Motor neuron (in vitro differentiated cells): Measurements from ENCODE around the gene CEP78. TPM values are rescaled to one million over a fixed set of nuclear protein-coding genes. Genes with fewer than 3 reads are reported as not detected.
"Not testable (repeated sequence)": the region's sequence is repeated elsewhere in the genome, so short reads cannot be mapped to it uniquely, and the experiment has no call there.

ENCODE experiments used
- ATAC-seq, 8 experiments: fragments of 200-7000 bp; cut with Tn5 transposase; replicated peaks in 6 of 8; 2 replicates each; pipeline ENCODE4 v1.8.0; 2021; ENCODE audit warnings: mild to moderate bottlenecking in 8 of 8, moderate library complexity in 8 of 8
- H3K27ac ChIP-seq, 2 donors: fragments of 250-450 bp; sonication (Bioruptor Pico); 2 replicates each; pipeline ENCODE4 v1.9.0; 2021; ENCODE audit warnings: antibody characterized with exemption in 2 of 2, mild to moderate bottlenecking in 2 of 2, moderate library complexity in 1 of 2
- H3K4me1 ChIP-seq, 2 donors: fragments of 250-450 bp; sonication (Bioruptor Pico); replicated peaks in 1 of 2; 2 replicates each; pipeline ENCODE4 v1.6.1; 2021; ENCODE audit warnings: antibody characterized with exemption in 2 of 2, mild to moderate bottlenecking in 2 of 2, moderate library complexity in 1 of 2
- H3K4me3 ChIP-seq, 5 donors: fragments of 250-450 bp; sonication (Bioruptor Pico); 2 replicates each; pipeline ENCODE4 v1.9.0; 2021; ENCODE audit warnings: antibody characterized with exemption in 5 of 5, mild to moderate bottlenecking in 5 of 5, moderate library complexity in 4 of 5
- WGBS, 10 experiments: fragments of 450-650 bp; shearing (Covaris generic); methylation state at CpG; one replicate each; pipeline ENCODE4 v1.0.0; 2022; 5-methylcytosine and 5-hydroxymethylcytosine counted together
- in situ Hi-C, 9 experiments: fragments of 400-800 bp; cut with MboI; loops; one replicate each; pipeline ENCODE4 v1.15.0; 2021; ENCODE audit warnings: low sequenced_read_pairs in 9 of 9, low pct_unique_long_range_greater_than_20kb in 2 of 9; ENCODE audit not compliant: unreplicated experiment in 9 of 9
- total RNA-seq, 8 experiments: library from RNA; unstranded; fragments of 300-600 nt; gene quantifications; 2 replicates each; pipeline versions ENCODE4 v1.2.3 to v1.2.4, GENCODE V29; 2022

Gene CEP78
- total RNA-seq, 8 experiments from 2014 or later = 5.2 to 27.1 (median 15.8) TPM

GRCh38 chr9:78269784-78270183 lies 33.9 kb downstream of the CEP78 start:
- no peak for ATAC-seq
- Histone ChIP-seq H3K4me3 (no peak overlapping the region), H3K4me1 (no peaks in the 10 kb centered on the region), H3K27ac (no peak overlapping the region)
- in situ Hi-C loops = loop anchor here in 1 of 9 experiments (25.0 kb wide), 1 partner anchor 93 kb away; no protein-coding TSS in a partner anchor

- no peak for ATAC-seq
- Histone ChIP-seq H3K27ac (no peak overlapping the region), H3K4me1 (no peaks in the 10 kb centered on the region), H3K4me3 (no peak overlapping the region)
- in situ Hi-C loops = loop anchor here in 1 of 9 experiments (25.0 kb wide), 1 partner anchor 90 kb away; no protein-coding TSS in a partner anchor
Observed at GRCh38 chr9:78272307-78272706, 36.4 kb downstream of the CEP78 start.

DNA sequence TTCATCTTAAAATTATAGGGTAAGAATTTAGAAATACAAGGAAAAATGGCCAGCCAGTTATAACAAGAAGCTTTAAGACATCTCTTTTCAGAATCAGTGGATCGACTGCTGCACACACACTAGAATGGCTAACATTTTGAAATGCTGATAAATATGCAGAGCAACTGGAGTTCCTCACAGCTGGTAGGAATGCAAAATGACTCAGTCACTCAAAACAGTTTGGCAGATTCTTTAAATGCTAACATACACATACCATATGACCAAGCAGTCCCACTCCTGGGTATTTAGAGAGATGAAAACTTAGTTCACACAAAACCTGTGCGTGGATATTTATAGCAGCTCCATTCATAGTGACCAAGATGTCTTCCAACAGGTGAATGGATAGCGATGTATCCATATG lies 37.9 kb downstream of the CEP78 start:
- Histone ChIP-seq H3K4me3 (no peak overlapping the region), H3K4me1 (no peaks in the 10 kb centered on the region), H3K27ac (no peak overlapping the region)
- 60 to 100% (median 87%) methylated on average over 1 to 3 of the region's 3 CpGs; no CpG with 5 or more reads in 1 of the 10 experiments for WGBS, 10 experiments
- in situ Hi-C loops = loop anchor here in 1 of 9 experiments (25.0 kb wide), 1 partner anchor 89 kb away; no protein-coding TSS in a partner anchor
- ATAC-seq = peak in 2 of 8 experiments; percentile 74 to 81

DNA sequence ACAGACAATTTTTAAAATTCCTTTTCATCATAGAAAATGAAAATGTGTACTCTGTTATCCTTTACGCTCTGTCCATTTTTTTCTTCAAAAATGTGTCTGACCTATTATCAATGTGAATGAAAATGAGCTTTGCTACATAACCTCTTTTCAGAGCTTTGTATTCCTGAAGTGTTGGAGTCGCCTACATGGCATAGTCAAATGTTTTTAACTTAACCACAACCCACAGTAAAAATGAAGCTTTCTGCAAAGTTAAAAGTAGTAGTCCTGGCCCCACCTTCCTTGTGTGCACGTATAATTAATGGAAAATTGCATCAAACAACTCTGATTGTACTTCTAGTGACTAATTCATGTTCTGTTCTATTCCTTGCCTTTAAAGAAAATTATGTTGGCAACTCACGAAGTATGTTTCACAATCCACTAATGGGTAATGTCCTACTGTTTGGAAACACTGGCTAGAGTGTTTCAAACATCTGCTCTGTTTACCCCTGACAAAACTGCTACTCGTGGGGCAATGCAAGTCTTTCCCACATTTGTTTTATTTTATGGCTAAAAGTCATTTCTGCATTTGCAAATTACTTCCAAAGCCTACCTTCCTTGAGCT lies 42.4 kb downstream of the CEP78 start:
- WGBS, 10 experiments = 25 to 100% (median 43%) methylated on average over 1 to 5 of the region's 5 CpGs
- Histone ChIP-seq H3K4me3 (no peak overlapping the region), H3K27ac (no peak overlapping the region), H3K4me1 (peaks cover 0 to 6% of the 10 kb centered on the region in 2 donors)
- ATAC-seq = peak in 3 of 8 experiments; percentile 66 to 77 (median 68)
- in situ Hi-C loops = no loop called here

DNA sequence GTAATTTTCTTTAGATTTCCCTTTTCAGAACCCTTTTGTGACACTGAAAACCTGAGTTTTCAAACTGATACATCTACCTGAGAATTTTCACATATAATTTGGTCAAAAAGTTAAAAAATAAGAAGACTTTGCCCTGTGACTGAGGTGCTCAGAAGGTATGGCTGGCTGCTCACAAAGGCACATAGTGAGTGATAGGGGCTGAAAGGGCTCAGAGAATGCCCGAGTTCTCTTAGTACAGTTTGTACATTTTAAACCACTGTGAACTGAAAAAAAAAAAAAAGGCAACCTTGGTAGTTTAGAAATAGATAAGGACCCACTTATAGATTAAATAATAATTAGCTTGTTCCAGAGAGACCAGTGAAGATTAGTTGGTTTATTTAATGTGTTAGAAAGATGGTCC lies 42.9 kb downstream of the CEP78 start:
- 63 to 100% (median 90%) methylated on average over 1 of the region's 1 CpG; no CpG with 5 or more reads in 3 of the 10 experiments for WGBS, 10 experiments
- in situ Hi-C loops = no loop called here
- peaks cover 0 to 6% of the 10 kb centered on the region in 2 donors for H3K4me1 ChIP-seq
- no peak overlapping the region for H3K4me3 ChIP-seq
- H3K27ac ChIP-seq = no peak overlapping the region
- no peak for ATAC-seq

- WGBS, 10 experiments = 80 to 100% (median 96%) methylated on average over 1 to 3 of the region's 3 CpGs; no CpG with 5 or more reads in 6 of the 10 experiments
- no peak overlapping the region for H3K4me3 ChIP-seq
- peak in 6 of 8 experiments; percentile 37 to 88 (median 68) for ATAC-seq
- in situ Hi-C loops = no loop called here
- peaks cover 4 to 6% of the 10 kb centered on the region in 2 donors for H3K4me1 ChIP-seq
- H3K27ac ChIP-seq = no peak overlapping the region
Observed at GRCh38 chr9:78280982-78281668, 45.2 kb downstream of the CEP78 start.

- ATAC-seq, H3K4me1 ChIP-seq, in situ Hi-C loops, H3K4me3 ChIP-seq, H3K27ac ChIP-seq: not testable (repeated sequence)
- WGBS, 10 experiments = 67 to 100% (median 83%) methylated on average over 1 to 4 of the region's 4 CpGs; no CpG with 5 or more reads in 6 of the 10 experiments
Observed at GRCh38 chr9:78284181-78284580, 48.3 kb downstream of the CEP78 start.

DNA sequence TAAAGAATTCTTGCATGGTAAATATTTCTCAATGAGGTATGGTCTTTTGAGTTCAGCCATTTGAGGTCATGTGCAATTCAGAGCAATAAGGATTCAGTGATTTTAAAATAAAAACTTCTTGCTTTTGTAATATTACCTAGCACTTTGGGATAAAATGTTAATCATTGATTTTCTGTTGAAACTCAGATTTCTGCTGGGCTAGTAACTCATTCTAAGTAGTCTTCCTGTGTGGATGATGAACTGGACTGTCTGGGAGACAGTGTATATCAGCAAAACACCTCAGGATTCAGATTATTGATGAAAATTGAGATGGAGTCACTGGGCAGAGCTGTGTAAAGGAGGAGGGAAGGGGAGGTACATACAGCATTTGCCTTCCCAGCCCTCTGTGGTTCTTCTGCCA lies 50.2 kb downstream of the CEP78 start:
- Histone ChIP-seq H3K4me3 (no peak overlapping the region), H3K27ac (no peak overlapping the region), H3K4me1 (peaks cover 3 to 7% of the 10 kb centered on the region in 2 donors)
- ATAC-seq = peak in 1 of 8 experiments; percentile 65
- in situ Hi-C loops = no loop called here

- ATAC-seq = no peak
Observed at GRCh38 chr9:78286946-78287388, 51.1 kb downstream of the CEP78 start.

GRCh38 chr9:78288214-78288892 lies 52.5 kb downstream of the CEP78 start:
- no peak overlapping the region for H3K27ac ChIP-seq
- ATAC-seq = peak in 1 of 8 experiments; percentile 47
- in situ Hi-C loops = no loop called here
- no peak overlapping the region for H3K4me3 ChIP-seq
- H3K4me1 ChIP-seq = peaks cover 7 to 10% of the 10 kb centered on the region in 2 donors
- 62 to 100% (median 80%) methylated on average over 1 to 7 of the region's 8 CpGs for WGBS, 10 experiments

More at GRCh38 chr9:78286946-78287388, 51.1 kb downstream of the CEP78 start:
- Histone ChIP-seq H3K27ac (no peak overlapping the region), H3K4me1 (peaks cover 7 to 9% of the 10 kb centered on the region in 2 donors), H3K4me3 (no peak overlapping the region)
- in situ Hi-C loops = no loop called here
- WGBS, 10 experiments = 88 to 100% (median 99%) methylated on average over 1 to 6 of the region's 6 CpGs

- Histone ChIP-seq H3K27ac (no peak overlapping the region), H3K4me1 (peaks cover 7 to 10% of the 10 kb centered on the region in 2 donors), H3K4me3 (no peak overlapping the region)
- in situ Hi-C loops = no loop called here
- WGBS, 10 experiments = 70 to 100% (median 87%) methylated on average over 1 of the region's 1 CpG; no CpG with 5 or more reads in 4 of the 10 experiments
- peak in 1 of 8 experiments; percentile 60 for ATAC-seq
Observed at GRCh38 chr9:78289474-78289873, 53.6 kb downstream of the CEP78 start.

GRCh38 chr9:78291240-78291925 lies 55.5 kb downstream of the CEP78 start:
- H3K4me3 ChIP-seq = no peak overlapping the region
- peak in 4 of 8 experiments; percentile 12 to 78 (median 38) for ATAC-seq
- in situ Hi-C loops = no loop called here
- H3K27ac ChIP-seq = peak overlapping the region in 1 of 2 donors; percentile 30
- 55 to 100% (median 84%) methylated on average over 1 to 8 of the region's 8 CpGs; no CpG with 5 or more reads in 1 of the 10 experiments for WGBS, 10 experiments
- H3K4me1 ChIP-seq = peaks cover 10 to 18% of the 10 kb centered on the region in 2 donors
